ENCODE data around the gene PRKAB1.

- no peak for TF ChIP-seq POLR2A (IDR thresholded peaks at IDR 0.05)
- TF ChIP-seq CTCF (IDR thresholded peaks at IDR 0.05), result no peak
Observed at GRCh38 chr12:119711693-119712092, 43.8 kb downstream of the PRKAB1 start.

All from lower leg skin (tissue), 3 donors.